IMR-90 (cell line): Measurements from ENCODE around the gene E2F8.

Experiments
- RCOR1 ChIP-seq: IDR thresholded peaks from 2 replicates; pipeline ENCODE4 v1.6.1; 2012; ENCODE audit warnings: mild to moderate bottlenecking, low read length, improper control_type of control experiment; ENCODE audit not compliant: insufficient replicate concordance
- RFX5 ChIP-seq: IDR thresholded peaks from 2 replicates; pipeline ENCODE4 v1.8.0; 2012; ENCODE audit warnings: low read depth, mild to moderate bottlenecking, low read length, moderate library complexity
- TF ChIP-seq, protein P1 (sequence below): conservative IDR thresholded peaks from 2 replicates; pipeline ENCODE4 v1.5.1; 2012; ENCODE audit warnings: mild to moderate bottlenecking, low read depth, low read length, improper control_type of control experiment

GRCh38 chr11:19242179-19242932 is 1.6 kb upstream of the E2F8 start:
- TF ChIP-seq, protein P1, sequence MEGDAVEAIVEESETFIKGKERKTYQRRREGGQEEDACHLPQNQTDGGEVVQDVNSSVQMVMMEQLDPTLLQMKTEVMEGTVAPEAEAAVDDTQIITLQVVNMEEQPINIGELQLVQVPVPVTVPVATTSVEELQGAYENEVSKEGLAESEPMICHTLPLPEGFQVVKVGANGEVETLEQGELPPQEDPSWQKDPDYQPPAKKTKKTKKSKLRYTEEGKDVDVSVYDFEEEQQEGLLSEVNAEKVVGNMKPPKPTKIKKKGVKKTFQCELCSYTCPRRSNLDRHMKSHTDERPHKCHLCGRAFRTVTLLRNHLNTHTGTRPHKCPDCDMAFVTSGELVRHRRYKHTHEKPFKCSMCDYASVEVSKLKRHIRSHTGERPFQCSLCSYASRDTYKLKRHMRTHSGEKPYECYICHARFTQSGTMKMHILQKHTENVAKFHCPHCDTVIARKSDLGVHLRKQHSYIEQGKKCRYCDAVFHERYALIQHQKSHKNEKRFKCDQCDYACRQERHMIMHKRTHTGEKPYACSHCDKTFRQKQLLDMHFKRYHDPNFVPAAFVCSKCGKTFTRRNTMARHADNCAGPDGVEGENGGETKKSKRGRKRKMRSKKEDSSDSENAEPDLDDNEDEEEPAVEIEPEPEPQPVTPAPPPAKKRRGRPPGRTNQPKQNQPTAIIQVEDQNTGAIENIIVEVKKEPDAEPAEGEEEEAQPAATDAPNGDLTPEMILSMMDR: no peak
- TF ChIP-seq RCOR1: no peak
- TF ChIP-seq RFX5: no peak
